22Rv1 (cell line): Measurements from ENCODE around the gene ANKRD33.

ENCODE experiments used
- H3K27ac ChIP-seq: fragments of 450-650 bp; 2 replicates; pipeline ENCODE4 v1.5.1; 2017
- ZFX ChIP-seq: fragments of 450-650 bp; IDR thresholded peaks from 2 replicates; pipeline ENCODE4 v1.6.1; 2017; ENCODE audit warnings: antibody characterized with exemption, borderline replicate concordance
- TF ChIP-seq, protein P1 (sequence below): fragments of 450-650 bp; IDR thresholded peaks from 2 replicates; pipeline ENCODE4 v1.5.1; 2017; ENCODE audit warnings: mild to moderate bottlenecking

ANKRD33 gene, protein sequence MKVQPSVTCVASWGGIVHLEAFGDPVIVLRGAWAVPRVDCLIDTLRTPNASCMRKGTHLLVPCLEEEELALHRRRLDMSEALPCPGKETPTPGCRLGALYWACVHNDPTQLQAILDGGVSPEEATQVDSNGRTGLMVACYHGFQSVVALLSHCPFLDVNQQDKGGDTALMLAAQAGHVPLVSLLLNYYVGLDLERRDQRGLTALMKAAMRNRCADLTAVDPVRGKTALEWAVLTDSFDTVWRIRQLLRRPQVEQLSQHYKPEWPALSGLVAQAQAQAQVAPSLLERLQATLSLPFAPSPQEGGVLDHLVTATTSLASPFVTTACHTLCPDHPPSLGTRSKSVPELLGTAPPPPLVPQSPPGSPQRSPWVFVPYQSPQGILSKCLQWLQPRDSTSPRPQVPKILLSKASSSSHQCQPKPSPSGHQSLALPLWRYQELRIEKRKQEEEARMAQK

DNA sequence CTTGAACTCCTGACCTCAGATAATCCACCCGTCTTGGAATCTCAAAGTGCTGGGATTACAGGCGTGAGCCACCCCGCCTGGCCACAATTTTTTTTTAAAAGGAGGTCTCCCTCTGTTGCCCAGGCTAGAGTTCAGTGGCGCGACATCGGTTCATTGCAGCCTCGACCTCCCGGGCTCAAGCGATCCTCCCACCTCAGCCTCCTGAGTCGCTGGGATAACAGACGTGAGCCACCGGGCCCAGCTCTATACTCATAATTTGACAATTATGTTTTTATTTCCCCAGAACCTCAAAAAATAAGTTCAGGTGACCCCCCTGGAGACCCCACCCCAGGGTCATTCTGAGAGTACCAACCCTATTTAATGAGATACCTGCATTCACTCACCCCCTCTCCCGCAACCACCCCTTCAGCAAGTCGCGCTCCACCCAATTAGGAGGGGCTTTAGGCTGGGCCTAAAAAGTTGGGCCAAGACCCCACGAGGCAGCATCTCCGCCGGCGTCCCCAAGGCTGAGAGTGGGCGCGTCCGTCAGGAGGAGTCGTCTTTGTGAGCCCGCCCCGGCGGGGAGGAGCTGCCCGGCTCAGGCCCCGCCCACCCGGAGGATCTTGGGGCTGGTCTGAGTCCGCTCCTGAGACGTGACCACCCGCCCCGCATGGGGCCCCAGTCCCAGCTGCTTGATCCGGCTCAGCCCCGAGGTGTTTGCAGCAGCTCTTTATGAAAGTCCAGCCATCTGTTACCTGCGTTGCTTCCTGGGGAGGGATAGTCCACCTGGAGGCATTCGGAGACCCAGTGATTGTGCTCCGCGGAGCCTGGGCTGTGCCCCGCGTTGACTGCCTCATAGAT is at the start of gene ANKRD33:
TSS of gene ANKRD33 (plus strand) at position 628 of the 840 bp plus-strand sequence. CDS start at position 712, 84 bp downstream.
- TF ChIP-seq, protein P1, sequence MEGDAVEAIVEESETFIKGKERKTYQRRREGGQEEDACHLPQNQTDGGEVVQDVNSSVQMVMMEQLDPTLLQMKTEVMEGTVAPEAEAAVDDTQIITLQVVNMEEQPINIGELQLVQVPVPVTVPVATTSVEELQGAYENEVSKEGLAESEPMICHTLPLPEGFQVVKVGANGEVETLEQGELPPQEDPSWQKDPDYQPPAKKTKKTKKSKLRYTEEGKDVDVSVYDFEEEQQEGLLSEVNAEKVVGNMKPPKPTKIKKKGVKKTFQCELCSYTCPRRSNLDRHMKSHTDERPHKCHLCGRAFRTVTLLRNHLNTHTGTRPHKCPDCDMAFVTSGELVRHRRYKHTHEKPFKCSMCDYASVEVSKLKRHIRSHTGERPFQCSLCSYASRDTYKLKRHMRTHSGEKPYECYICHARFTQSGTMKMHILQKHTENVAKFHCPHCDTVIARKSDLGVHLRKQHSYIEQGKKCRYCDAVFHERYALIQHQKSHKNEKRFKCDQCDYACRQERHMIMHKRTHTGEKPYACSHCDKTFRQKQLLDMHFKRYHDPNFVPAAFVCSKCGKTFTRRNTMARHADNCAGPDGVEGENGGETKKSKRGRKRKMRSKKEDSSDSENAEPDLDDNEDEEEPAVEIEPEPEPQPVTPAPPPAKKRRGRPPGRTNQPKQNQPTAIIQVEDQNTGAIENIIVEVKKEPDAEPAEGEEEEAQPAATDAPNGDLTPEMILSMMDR: no peak
- no peak for TF ChIP-seq ZFX
- no peak within 1 kb of the TSS for H3K27ac ChIP-seq

DNA sequence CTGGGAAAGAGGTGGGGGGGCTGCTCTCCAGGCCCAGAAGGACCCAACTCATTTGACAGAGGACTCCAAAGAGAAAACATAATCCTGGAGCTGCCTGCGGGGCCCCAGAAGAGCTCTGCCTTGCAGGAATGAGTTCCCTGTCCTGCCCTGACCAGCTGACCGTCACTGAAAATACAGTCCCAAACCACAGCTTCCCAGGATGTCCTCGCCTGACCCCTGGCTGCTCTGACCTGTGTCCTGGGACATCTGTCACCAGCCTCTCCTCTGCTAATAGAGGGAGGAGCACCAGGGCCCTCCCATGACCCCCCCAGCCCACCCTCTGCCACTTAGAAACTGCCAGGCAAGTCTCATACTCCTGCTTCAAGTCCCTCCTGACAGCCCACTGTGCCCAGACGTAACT is 49.1 kb upstream of the ANKRD33 start:
- H3K27ac ChIP-seq: no peak overlapping the region
- TF ChIP-seq, protein P1: no peak
- TF ChIP-seq ZFX: no peak

DNA sequence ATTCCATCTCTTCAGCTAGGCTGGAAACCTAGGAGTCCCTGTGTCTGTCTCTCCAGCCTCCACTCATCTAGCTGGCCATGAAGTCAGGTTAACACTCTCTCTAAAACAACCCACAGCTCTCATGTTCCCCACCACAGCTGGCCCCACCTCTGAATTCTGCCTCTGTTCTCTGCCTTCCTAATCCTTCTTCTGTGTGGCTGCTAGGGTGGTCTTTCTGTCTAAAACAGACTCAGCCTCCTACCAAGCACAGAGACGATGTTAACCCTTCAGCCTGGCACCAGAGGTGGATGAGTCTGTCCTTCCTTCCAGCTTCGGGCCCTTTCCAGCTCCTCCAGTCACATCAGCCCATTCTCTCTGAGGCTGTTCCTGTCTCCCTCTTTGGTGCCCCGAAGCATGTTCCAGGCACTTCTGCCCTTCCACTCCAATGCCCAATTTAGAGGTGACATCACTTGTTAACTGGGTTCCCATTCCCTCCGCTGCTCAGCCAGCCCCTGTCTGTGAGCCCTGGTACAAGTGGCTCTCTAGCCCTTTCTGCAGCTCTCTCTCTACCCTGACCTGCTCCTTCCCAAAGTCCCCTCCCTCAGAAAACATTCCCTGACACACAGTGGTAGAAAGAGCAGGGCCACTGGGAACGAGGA is 48.5 kb upstream of the ANKRD33 start:
- H3K27ac ChIP-seq: no peak overlapping the region
- no peak for TF ChIP-seq ZFX
- TF ChIP-seq, protein P1: no peak

DNA sequence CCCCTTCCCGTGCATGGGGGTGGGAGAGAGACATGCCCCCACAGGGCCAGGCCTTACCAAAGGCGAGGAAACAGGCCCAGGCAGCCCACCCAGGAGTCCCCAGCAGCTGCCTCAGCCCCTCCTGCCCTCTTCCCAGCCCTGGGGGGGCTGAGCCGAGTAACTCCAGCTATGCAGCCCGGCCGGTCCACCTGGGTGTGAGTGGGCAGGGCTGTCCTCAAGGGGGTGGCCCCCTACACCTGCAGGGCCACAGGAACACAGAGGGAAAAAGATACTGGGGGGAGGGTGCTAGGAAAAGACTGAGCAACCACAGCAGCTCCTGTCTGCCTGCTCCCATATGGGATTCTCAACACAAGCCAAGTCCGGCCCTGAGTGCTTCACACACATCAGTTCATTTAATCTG is 46.9 kb upstream of the ANKRD33 start:
- TF ChIP-seq, protein P1: no peak
- no peak for TF ChIP-seq ZFX
- no peak overlapping the region for H3K27ac ChIP-seq

DNA sequence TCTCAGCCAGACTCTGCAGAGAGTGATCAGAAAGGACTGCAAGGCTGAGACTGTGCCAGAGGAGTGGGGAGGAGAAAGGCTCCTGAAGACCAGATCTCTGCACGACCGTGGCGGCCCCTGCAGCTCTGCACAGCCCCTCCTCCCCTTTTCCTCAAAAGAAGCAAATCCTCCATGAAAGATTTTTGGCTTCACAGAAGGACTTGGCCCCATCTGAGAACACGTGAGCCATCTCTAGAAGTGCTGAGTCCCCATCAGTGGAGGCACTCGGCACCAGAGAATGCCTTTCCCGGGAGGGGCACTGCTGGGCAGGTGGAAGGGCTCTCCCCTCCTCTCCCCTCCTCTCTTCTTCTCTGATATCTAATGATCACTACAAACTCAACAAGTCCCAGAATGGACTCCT is 46.2 kb upstream of the ANKRD33 start:
- TF ChIP-seq ZFX: no peak
- H3K27ac ChIP-seq: no peak overlapping the region

DNA sequence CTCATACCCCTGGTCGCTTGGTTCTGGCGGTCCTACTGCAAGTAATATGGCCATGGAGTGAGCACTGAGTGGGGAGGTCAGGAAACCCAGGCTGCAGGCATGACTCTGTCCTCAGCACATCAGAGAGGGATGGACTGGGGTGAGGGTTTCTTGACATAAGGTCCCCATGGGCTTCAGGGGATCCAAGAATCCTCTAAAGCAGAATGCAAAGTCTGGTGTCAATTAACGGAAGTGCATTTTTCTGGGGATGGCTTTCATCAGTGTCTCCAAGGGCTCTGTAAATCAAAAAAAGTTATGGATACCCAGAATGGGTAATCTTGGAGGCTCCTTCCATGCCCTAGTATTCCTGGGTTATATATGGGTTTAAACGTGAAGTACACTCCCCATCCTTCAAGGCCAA is 43.0 kb upstream of the ANKRD33 start:
- TF ChIP-seq ZFX: no peak
- TF ChIP-seq, protein P1: no peak
- H3K27ac ChIP-seq: no peak overlapping the region

DNA sequence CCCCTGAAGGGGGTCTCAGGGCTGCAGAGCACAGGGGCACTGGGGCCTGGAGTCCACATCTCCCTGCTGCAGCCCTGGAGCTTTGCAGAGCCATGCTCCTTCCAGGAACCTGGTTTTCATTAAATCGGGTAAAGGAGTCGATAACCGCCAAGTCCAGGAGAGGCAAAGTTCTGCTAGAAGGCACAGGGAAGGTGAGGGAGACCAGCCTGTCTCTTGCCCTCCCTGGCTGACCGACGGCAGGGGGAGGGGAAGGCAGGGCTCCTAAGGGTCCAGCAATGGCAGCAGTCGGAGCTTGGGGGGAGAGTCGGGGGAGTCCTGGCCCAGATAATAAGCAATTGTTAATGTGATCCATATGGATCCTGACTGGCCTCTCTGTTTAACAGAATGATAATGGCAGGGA is 42.4 kb upstream of the ANKRD33 start:
- TF ChIP-seq, protein P1: no peak
- TF ChIP-seq ZFX: no peak
- H3K27ac ChIP-seq: no peak overlapping the region
